GM12878 (cell line): ENCODE results near the gene ADAP1.

Source experiments
- CTCF ChIP-seq, 3 experiments: IDR thresholded peaks in 2 of 3; conservative IDR thresholded peaks in 1 of 3; 2 replicates each; pipeline ENCODE4 v1.5.1; 2011; ENCODE audit warnings: low read depth in 3 of 3, low read length in 3 of 3, mild to moderate bottlenecking in 3 of 3, control low read depth in 2 of 3, moderate library complexity in 2 of 3, inconsistent platforms in 1 of 3, mixed read lengths in 1 of 3; ENCODE audit not compliant: control insufficient read depth in 2 of 3, insufficient read depth in 1 of 3; ENCODE audit errors: extremely low read depth in 1 of 3
- LARP7 ChIP-seq: fragments of 450-650 bp; IDR thresholded peaks from 2 replicates; pipeline ENCODE4 v1.6.1; 2017; ENCODE audit warnings: mild to moderate bottlenecking
- POLR2AphosphoS5 ChIP-seq: IDR thresholded peaks from 2 replicates; pipeline ENCODE4 v1.6.1; 2011; ENCODE audit warnings: mild to moderate bottlenecking, low read length, inconsistent platforms
- ZBTB33 ChIP-seq: fragments of 450-650 bp; IDR thresholded peaks from 2 replicates; pipeline ENCODE4 v1.6.1; 2017; ENCODE audit warnings: mild to moderate bottlenecking
- TF ChIP-seq, protein P1 (sequence below): fragments of 450-650 bp; IDR thresholded peaks from 2 replicates; pipeline ENCODE4 v1.6.1; 2016; ENCODE audit warnings: mild to moderate bottlenecking

DNA sequence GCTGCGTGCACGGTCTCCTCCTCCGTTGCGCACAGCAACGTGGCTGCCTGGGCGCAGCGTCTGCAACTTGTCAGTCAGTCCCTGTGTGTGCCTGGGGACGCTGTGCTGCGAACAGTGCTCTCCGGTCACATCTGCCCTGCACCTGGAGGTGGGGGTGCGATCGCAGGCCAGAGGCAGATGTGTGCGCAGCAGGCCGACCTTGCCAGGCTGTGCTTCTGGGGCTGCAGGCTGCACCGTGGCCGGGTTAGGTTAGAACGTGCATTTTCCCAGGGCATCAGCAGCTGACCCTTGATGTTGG lies 86.3 kb downstream of the ADAP1 start:
- TF ChIP-seq LARP7 (no peak), POLR2AphosphoS5 (no peak), CTCF (IDR thresholded peaks at IDR 0.05 in 2 of 3, conservative IDR thresholded peaks at IDR 0.05 in 1 of 3; ENCODE audit: control insufficient read depth in 2 of 3, extremely low read depth in 1 of 3, insufficient read depth in 1 of 3, low read depth in 3 of 3, low read length in 3 of 3) (no peak), ZBTB33 (no peak)
- TF ChIP-seq, protein P1, sequence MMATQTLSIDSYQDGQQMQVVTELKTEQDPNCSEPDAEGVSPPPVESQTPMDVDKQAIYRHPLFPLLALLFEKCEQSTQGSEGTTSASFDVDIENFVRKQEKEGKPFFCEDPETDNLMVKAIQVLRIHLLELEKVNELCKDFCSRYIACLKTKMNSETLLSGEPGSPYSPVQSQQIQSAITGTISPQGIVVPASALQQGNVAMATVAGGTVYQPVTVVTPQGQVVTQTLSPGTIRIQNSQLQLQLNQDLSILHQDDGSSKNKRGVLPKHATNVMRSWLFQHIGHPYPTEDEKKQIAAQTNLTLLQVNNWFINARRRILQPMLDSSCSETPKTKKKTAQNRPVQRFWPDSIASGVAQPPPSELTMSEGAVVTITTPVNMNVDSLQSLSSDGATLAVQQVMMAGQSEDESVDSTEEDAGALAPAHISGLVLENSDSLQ: no peak
